ENCODE results near the gene SMC4.

Gene SMC4

GRCh38 chr3:160446522-160447056 lies 47.1 kb downstream of the SMC4 start:
- Histone ChIP-seq H2AFZ (ENCODE audit: insufficient read depth, low read length, poor library complexity) (no peak overlapping the region), H3K14ac (ENCODE audit: low read length) (no peak overlapping the region), H3K27ac (ENCODE audit: low read depth, low read length) (no peak overlapping the region), H3K4me3 (ENCODE audit: low read depth, low read length) (no peak overlapping the region), H4K91ac (ENCODE audit: low read depth, low read length) (no peak overlapping the region), H2BK120ac (ENCODE audit: insufficient read depth, low read length, poor library complexity) (no peak overlapping the region), H3K4me2 (ENCODE audit: low read length) (no peak overlapping the region), H2BK12ac (ENCODE audit: low read length) (no peak overlapping the region), H3K23ac (ENCODE audit: low read length) (peak overlapping the region; percentile 97), H4K12ac (ENCODE audit: low read depth, low read length) (no peak overlapping the region), H3K4me1 (ENCODE audit: control insufficient read depth in 1 of 2, insufficient read depth in 2 of 2, low read length in 2 of 2) (peaks cover 7 to 14% of the 10 kb centered on the region in 2 experiments), H4K8ac (ENCODE audit: low read depth, low read length) (peak overlapping the region; percentile 29), H3K9ac (ENCODE audit: low read length) (peak overlapping the region; percentile 53), H3K18ac (ENCODE audit: low read length) (no peak overlapping the region), H3K27me3 (ENCODE audit: insufficient read depth, low read length) (no peaks in the 10 kb centered on the region), H3K9me3 (ENCODE audit: insufficient read depth, low read depth, low read length) (no peaks in the 10 kb centered on the region), H2AK5ac (ENCODE audit: low read length) (no peak overlapping the region), H3K4ac (ENCODE audit: low read depth, low read length) (peak overlapping the region; percentile 97), H2BK5ac (ENCODE audit: low read depth, low read length, poor library complexity) (no peak overlapping the region), H3K79me1 (ENCODE audit: low read length) (peaks cover 11% of the 10 kb centered on the region), H3K36me3 (ENCODE audit: control insufficient read depth in 1 of 2, insufficient read depth in 2 of 2, low read length in 2 of 2) (peaks cover 11 to 13% of the 10 kb centered on the region in 2 experiments), H3K79me2 (ENCODE audit: control insufficient read depth, insufficient read depth, low read length, poor library complexity) (peaks cover 14% of the 10 kb centered on the region)
- DNase-seq, result no peak
- WGBS (ENCODE audit: extremely low coverage, insufficient coverage, insufficient read length), result no CpG with 5 or more reads among the region's 13 CpGs

- no peak overlapping the region for H4K8ac ChIP-seq (ENCODE audit: low read depth, low read length)
- no peak overlapping the region for H3K4me2 ChIP-seq (ENCODE audit: low read length)
- no peak overlapping the region for H2BK12ac ChIP-seq (ENCODE audit: low read length)
- no peak overlapping the region for H3K18ac ChIP-seq (ENCODE audit: low read length)
- no peak overlapping the region for H4K91ac ChIP-seq (ENCODE audit: low read depth, low read length)
- no peak overlapping the region for H3K4ac ChIP-seq (ENCODE audit: low read depth, low read length)
- no peak overlapping the region for H2AFZ ChIP-seq (ENCODE audit: insufficient read depth, low read length, poor library complexity)
- no peak overlapping the region for H2BK120ac ChIP-seq (ENCODE audit: insufficient read depth, low read length, poor library complexity)
- H2AK5ac ChIP-seq (ENCODE audit: low read length), result no peak overlapping the region
- no peak overlapping the region for H3K23ac ChIP-seq (ENCODE audit: low read length)
- H2BK5ac ChIP-seq (ENCODE audit: low read depth, low read length, poor library complexity), result no peak overlapping the region
- no CpG with 5 or more reads among the region's 3 CpGs for whole genome bisulfite sequencing (ENCODE audit: extremely low coverage, insufficient coverage, insufficient read length)
- H3K36me3 ChIP-seq (ENCODE audit: control insufficient read depth in 1 of 2, insufficient read depth in 2 of 2, low read length in 2 of 2), result peaks cover 9 to 13% of the 10 kb centered on the region in 2 experiments
- peaks cover 7 to 14% of the 10 kb centered on the region in 2 experiments for H3K4me1 ChIP-seq (ENCODE audit: control insufficient read depth in 1 of 2, insufficient read depth in 2 of 2, low read length in 2 of 2)
- no peak overlapping the region for H3K9ac ChIP-seq (ENCODE audit: low read length)
- H3K27ac ChIP-seq (ENCODE audit: low read depth, low read length), result no peak overlapping the region
- no peak overlapping the region for H4K12ac ChIP-seq (ENCODE audit: low read depth, low read length)
- no peaks in the 10 kb centered on the region for H3K9me3 ChIP-seq (ENCODE audit: insufficient read depth, low read depth, low read length)
- H3K79me2 ChIP-seq (ENCODE audit: control insufficient read depth, insufficient read depth, low read length, poor library complexity), result peaks cover 14% of the 10 kb centered on the region
- no peak for DNase-seq
- no peaks in the 10 kb centered on the region for H3K27me3 ChIP-seq (ENCODE audit: insufficient read depth, low read length)
- no peak overlapping the region for H3K4me3 ChIP-seq (ENCODE audit: low read depth, low read length)
- no peak overlapping the region for H3K14ac ChIP-seq (ENCODE audit: low read length)
- peaks cover 11% of the 10 kb centered on the region for H3K79me1 ChIP-seq (ENCODE audit: low read length)
These were observed 48.1 kb downstream of the SMC4 start for GRCh38 chr3:160447544-160447943.

DNA sequence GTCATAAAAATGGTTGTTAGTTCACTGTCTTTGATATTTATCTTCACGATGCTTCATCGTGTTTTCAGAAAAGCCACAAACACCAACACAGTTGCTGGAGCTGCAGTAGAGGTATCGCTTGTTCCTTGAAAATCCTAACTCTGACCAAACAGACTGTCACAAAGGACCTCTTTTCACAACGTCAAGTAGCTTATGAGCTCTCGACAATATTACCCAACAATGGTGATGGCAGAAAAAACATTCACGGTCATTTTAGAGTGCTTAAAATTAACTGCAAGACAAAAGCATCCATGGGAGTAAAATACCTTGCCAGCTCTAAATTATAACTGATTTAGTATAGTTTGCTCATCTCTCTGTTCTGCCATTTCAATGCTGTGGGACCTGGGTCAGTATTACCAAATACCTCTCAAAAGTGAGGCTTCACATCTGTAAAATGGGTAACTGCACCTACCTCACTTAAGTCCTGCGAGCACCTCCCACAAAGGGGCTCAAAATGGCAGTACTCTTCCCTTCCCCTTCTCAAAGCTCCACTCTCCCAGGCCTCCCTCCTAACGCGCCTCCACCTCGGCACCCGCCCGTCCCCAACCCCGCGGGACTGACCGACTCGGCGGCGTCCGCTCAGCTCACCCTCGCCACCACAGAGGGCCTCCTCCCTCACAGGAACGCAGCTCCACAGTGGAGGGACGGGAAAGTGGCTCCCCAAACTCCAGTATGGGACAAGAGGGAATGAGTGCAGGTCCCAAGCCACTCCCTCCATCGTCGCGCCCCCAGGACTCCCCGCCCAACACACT lies 49.6 kb downstream of the SMC4 start:
- H3K14ac ChIP-seq (ENCODE audit: low read length), result peak overlapping the region; percentile 66
- peaks cover 7 to 14% of the 10 kb centered on the region in 2 experiments for H3K4me1 ChIP-seq (ENCODE audit: control insufficient read depth in 1 of 2, insufficient read depth in 2 of 2, low read length in 2 of 2)
- no CpG with 5 or more reads among the region's 26 CpGs for WGBS (ENCODE audit: extremely low coverage, insufficient coverage, insufficient read length)

DNA sequence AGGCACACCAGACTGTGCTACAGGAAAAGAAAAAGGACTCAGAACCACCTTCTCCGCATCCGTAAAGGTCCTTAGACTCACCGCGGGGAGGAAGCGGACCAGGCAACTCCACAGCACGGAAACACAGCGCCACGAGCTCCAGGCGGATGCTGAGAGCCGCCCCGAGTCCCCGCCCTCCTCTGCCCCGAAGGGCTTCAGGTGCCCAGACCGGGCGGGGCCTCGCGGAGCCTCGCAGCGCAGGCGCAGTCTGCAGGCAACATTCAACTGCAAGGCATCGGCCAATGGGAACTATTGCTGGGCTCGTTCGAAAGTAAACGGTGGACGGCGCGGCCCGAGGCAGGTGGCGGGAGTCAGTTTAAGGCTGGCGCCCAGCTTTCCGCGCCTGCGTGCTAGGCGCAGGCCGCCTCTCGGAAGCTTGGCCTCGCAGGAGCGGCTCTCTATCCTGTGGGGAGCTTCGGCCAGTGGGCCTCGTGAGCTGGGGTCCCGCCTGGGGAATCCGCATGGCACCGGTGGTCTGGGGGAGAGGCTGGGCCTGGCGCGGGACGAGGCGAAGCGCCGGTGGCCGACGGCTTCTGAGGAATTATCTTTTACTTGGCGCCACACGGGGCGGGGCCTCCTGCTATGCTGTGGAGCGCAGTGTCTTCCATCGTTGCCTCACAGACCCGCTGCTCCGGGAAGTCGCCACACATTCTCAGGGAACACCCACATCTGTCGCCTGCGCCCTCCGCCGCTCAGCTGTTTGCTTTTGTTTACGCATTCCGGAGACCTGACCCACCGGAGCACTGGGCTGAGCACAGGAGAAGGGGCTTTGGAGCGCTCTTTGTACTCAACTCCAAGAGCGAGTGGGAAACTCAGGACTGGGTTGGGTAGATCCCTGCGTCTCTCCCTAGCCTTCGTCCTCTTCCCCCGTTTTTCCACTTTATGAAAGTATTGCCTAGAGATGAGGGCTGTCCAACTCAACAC lies 50.5 kb downstream of the SMC4 start, which contains the start of gene TRIM59:
TRIM59 (minus strand) TSS at position 151 of the 963 bp plus-strand sequence. CDS start 10,603 bp downstream, outside the sequence.
- Histone ChIP-seq H2AK5ac (ENCODE audit: low read length) (peak within 1 kb of the TSS; percentile 11), H4K12ac (ENCODE audit: low read depth, low read length) (peak within 1 kb of the TSS; percentile 67), H2BK12ac (ENCODE audit: low read length) (no peak within 1 kb of the TSS), H2AFZ (ENCODE audit: insufficient read depth, low read length, poor library complexity) (peak within 1 kb of the TSS; percentile 75), H4K91ac (ENCODE audit: low read depth, low read length) (peak within 1 kb of the TSS; percentile 87), H3K9ac (ENCODE audit: low read length) (peak within 1 kb of the TSS; percentile 67), H3K36me3 (ENCODE audit: control insufficient read depth in 1 of 2, insufficient read depth in 2 of 2, low read length in 2 of 2) (peaks cover 7 to 8% of the 10 kb centered on the region in 2 experiments), H3K27me3 (ENCODE audit: insufficient read depth, low read length) (no peaks in the 10 kb centered on the region), H3K4ac (ENCODE audit: low read depth, low read length) (peak within 1 kb of the TSS; percentile 43), H3K14ac (ENCODE audit: low read length) (peak within 1 kb of the TSS; percentile 79), H3K79me2 (ENCODE audit: control insufficient read depth, insufficient read depth, low read length, poor library complexity) (peaks cover 14% of the 10 kb centered on the region), H3K4me3 (ENCODE audit: low read depth, low read length) (peak within 1 kb of the TSS; percentile 91), H3K18ac (ENCODE audit: low read length) (peak within 1 kb of the TSS; percentile 77), H3K9me3 (ENCODE audit: insufficient read depth, low read depth, low read length) (no peaks in the 10 kb centered on the region), H3K27ac (ENCODE audit: low read depth, low read length) (peak within 1 kb of the TSS; percentile 93), H3K4me2 (ENCODE audit: low read length) (peak within 1 kb of the TSS; percentile 65), H4K8ac (ENCODE audit: low read depth, low read length) (peak within 1 kb of the TSS; percentile 88), H2BK120ac (ENCODE audit: insufficient read depth, low read length, poor library complexity) (peak within 1 kb of the TSS; percentile 40), H2BK5ac (ENCODE audit: low read depth, low read length, poor library complexity) (peak within 1 kb of the TSS; percentile 82), H3K4me1 (ENCODE audit: control insufficient read depth in 1 of 2, insufficient read depth in 2 of 2, low read length in 2 of 2) (peaks cover 7 to 14% of the 10 kb centered on the region in 2 experiments), H3K79me1 (ENCODE audit: low read length) (peaks cover 11% of the 10 kb centered on the region), H3K23ac (ENCODE audit: low read length) (no peak within 1 kb of the TSS)
- WGBS (ENCODE audit: extremely low coverage, insufficient coverage, insufficient read length), result no CpG with 5 or more reads among the region's 71 CpGs
- peak; percentile 91 to 92 for DNase-seq

More for the DNA sequence above, 49.6 kb downstream of the SMC4 start:
- Histone ChIP-seq H3K27ac (ENCODE audit: low read depth, low read length) (peak overlapping the region; percentile 93), H3K4me2 (ENCODE audit: low read length) (peak overlapping the region; percentile 65), H4K12ac (ENCODE audit: low read depth, low read length) (peak overlapping the region; percentile 67), H2BK5ac (ENCODE audit: low read depth, low read length, poor library complexity) (peak overlapping the region; percentile 82), H3K79me1 (ENCODE audit: low read length) (peaks cover 11% of the 10 kb centered on the region), H3K9ac (ENCODE audit: low read length) (peak overlapping the region; percentile 67), H3K4me3 (ENCODE audit: low read depth, low read length) (peak overlapping the region; percentile 91), H3K27me3 (ENCODE audit: insufficient read depth, low read length) (no peaks in the 10 kb centered on the region), H2AK5ac (ENCODE audit: low read length) (peak overlapping the region; percentile 11), H3K79me2 (ENCODE audit: control insufficient read depth, insufficient read depth, low read length, poor library complexity) (peaks cover 14% of the 10 kb centered on the region), H2BK120ac (ENCODE audit: insufficient read depth, low read length, poor library complexity) (peak overlapping the region; percentile 20), H3K23ac (ENCODE audit: low read length) (no peak overlapping the region), H2AFZ (ENCODE audit: insufficient read depth, low read length, poor library complexity) (peak overlapping the region; percentile 68), H3K4ac (ENCODE audit: low read depth, low read length) (peak overlapping the region; percentile 43), H3K36me3 (ENCODE audit: control insufficient read depth in 1 of 2, insufficient read depth in 2 of 2, low read length in 2 of 2) (peaks cover 8 to 9% of the 10 kb centered on the region in 2 experiments), H3K9me3 (ENCODE audit: insufficient read depth, low read depth, low read length) (no peaks in the 10 kb centered on the region), H4K91ac (ENCODE audit: low read depth, low read length) (peak overlapping the region; percentile 87), H2BK12ac (ENCODE audit: low read length) (no peak overlapping the region), H4K8ac (ENCODE audit: low read depth, low read length) (peak overlapping the region; percentile 75), H3K18ac (ENCODE audit: low read length) (peak overlapping the region; percentile 76)
- DNase-seq, result no peak
